Ramos (cell line): ENCODE data around the gene OOSP3.
"Not testable (repeated sequence)": the region's sequence is repeated elsewhere in the genome, so short reads cannot be mapped to it uniquely, and the experiment has no call there.

Experiments used
- in situ Hi-C: fragments of 300-500 bp; cut with MboI; formaldehyde crosslinking; loops from one replicate; pipeline ENCODE4 v1.14.3; 2022; ENCODE audit warnings: low sequenced_read_pairs; ENCODE audit not compliant: unreplicated experiment

Gene OOSP3, protein sequence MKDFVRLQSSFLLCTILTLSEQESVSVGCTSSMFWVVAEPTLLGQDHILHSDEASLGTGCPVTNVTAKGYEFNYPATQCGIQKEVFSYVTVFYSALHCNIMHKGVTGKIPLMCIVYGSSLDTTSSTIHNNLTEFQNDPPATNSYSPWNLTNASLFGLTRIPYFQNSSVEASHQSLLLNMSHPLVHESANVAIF

DNA sequence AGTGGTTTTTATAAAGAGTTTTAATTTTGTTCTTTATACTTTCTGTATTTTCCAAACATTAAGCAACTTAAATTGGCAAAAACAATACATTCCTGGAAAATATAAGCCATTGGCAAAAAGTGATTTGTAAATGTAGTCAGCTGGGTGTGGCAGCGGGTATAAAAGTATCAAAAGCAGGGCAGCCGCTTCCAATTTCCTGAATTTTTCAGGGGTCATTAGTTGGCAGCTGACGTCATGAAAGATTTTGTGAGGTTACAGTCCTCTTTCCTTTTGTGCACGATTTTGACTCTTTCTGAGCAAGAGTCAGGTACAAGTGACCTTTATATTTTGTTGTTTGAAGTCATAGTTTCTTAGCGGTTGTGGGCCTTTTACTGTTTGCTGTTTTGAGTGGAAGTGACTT, at the start of gene OOSP3:
Gene OOSP3, plus strand, starts transcription at position 208 of the 400 bp plus-strand sequence. Its CDS starts 27 bp downstream, at position 235.
- in situ Hi-C loops: no loop called here

- in situ Hi-C loops: no loop called here
Observed at GRCh38 chr11:59829358-59829757, 49.2 kb upstream of the OOSP3 start.

DNA sequence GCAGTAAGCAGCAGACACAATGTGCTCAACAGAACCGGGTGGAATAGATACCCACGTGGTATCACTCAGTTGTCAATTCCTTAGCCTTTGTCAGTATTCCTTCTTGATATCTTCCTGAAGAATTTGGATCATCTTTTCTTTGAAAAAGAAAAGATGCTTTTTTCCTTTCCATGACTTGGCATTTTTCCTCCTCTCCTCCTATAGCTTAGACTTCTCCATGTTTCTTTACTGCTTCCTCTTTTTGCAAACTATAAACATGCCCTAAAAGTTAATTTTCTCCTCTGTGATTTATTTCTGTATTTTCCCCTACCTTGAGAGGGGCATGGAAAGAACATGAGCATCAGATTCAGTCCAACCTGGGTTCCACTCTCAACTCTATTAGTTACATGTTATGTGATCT, 45.0 kb upstream of the OOSP3 start:
- in situ Hi-C loops: no loop called here

- in situ Hi-C loops: no loop called here
Observed at GRCh38 chr11:59839615-59840014, 39.0 kb upstream of the OOSP3 start.

- in situ Hi-C loops: no loop called here
Observed at GRCh38 chr11:59841514-59841913, 37.1 kb upstream of the OOSP3 start.

- in situ Hi-C loops: no loop called here
Observed at GRCh38 chr11:59842316-59842715, 36.3 kb upstream of the OOSP3 start.

DNA sequence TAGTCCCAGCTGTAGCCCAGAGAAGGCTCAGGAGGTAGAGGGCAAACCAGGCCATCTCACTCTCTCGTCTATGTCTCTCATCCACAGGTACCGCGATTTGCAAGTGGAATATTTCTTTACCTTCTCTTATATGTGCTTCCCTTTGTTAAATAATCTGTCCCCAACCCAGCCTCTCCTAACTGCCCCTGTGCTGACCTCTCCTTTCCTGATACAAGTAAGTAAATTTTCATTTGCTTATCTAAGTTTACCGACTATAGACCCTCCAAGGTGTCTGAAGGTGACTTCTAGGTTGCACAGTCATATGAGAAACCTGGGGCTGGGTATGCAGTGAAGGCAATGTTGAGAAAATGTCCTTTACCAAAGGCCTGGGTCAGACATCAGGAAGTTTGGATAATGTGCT, 33.2 kb upstream of the OOSP3 start, which contains the start of gene CBLIF:
Gene CBLIF, minus strand, starts transcription at position 101 of the 400 bp plus-strand sequence. Its CDS starts 46 bp downstream, at position 55.
- in situ Hi-C loops: no loop called here

GRCh38 chr11:59846556-59846955, 32.0 kb upstream of the OOSP3 start:
- in situ Hi-C loops: no loop called here

GRCh38 chr11:59847626-59848025, 31.0 kb upstream of the OOSP3 start:
- in situ Hi-C loops: no loop called here

DNA sequence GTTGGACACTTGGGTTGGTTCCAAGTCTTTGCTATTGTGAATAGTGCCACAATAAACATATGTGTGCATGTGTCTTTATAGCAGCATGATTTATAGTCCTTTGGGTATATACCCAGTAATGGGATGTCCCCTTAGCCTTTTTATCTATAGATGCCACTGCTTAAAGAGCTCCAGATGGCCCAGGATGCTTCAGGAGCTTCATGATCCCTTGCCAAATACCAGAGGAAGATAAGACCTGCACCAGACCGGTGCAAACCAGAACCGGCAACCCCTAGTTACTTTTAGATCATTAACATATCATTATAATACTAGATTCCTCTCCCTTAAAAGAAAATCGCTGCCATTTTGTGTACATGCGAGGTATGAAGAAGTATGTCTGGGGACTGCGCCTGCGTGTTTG, 30.1 kb upstream of the OOSP3 start:
- in situ Hi-C loops: not testable (repeated sequence)

DNA sequence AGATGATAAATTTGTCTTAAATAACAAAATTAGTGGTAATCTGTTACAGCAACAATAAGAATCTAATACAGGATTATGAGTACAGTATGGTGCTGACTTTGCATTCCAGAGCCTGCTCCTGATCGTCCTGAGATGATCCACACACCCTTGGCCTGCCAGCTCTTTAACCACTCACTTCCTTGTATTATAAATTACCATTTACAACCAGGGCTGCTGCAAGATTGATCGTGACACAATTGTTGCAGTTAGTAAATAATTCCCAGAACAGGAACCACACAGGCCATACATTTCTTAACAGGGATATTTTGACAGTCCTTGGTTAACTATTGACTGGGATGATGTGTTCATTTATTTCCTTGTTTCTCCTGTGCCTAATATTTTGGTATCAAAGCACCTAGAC, 29.5 kb upstream of the OOSP3 start:
- in situ Hi-C loops: no loop called here

GRCh38 chr11:59849551-59849950, 29.0 kb upstream of the OOSP3 start:
- in situ Hi-C loops: not testable (repeated sequence)

GRCh38 chr11:59851416-59851815, 27.2 kb upstream of the OOSP3 start:
- in situ Hi-C loops: not testable (repeated sequence)

- in situ Hi-C loops: no loop called here
Observed at GRCh38 chr11:59854871-59855270, 23.7 kb upstream of the OOSP3 start.

DNA sequence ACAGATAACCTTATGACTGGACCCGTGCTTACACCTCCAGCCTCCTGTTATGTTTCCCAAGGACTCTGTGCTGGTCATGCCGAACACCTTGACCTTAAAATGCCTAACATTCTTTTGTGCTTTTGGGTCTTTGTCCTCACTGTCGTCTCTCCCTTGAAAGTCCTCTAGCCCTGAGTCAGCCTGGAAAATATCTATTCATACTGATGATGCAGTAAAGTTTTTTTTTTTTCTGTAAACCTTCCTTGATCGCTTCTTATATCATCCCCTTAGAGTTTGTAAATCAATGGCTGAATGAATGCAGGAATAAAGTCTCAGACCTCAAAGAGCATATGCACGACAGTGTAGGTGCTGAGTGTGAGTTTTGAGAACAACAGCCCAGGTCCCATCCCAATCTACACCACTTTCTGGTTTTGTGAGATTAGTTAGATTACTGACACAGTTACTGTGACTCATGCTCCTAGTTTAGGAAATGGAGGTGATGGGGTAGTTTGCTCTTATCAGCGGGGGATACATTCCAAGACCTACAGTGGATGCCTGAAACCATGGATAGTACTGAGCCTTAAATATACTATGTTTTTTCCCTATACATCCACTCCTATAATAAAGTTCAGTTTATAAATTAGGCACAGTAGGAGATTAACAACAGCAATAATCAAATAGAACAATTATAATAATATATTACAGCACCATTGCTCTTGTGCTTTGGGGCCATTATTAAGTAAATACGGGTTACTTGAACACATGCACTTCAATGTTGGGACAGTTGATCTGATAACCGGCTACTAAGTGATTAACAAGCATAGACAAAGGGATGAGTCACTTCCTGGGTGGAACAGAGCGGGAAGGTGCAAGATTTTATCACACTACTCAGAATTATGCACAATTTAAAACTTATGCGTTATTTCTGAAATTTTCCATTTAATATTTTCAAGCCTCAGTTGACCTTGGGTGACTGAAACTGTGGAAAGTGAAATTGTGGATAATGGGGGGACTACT, 20.8 kb upstream of the OOSP3 start:
- in situ Hi-C loops: no loop called here

DNA sequence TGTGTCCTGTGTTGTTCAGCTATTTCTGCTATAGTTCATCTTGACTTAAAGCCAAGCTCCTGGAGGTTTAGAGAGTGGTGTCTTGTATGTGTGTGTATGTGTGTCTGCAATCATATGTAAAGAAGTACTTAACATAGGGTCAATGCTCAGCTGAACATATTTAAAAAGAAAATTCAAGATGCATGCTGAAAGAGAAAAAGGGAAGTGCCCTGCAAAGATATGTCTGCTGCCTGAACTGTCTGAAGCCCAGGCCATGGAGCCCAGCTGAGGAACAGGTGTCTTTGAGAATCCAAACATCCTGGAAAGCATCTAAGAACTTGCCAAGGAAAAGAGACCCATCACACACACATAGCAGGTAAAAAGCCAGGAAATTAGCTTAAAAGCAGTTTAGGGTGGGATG, 18.9 kb upstream of the OOSP3 start:
- in situ Hi-C loops: no loop called here

DNA sequence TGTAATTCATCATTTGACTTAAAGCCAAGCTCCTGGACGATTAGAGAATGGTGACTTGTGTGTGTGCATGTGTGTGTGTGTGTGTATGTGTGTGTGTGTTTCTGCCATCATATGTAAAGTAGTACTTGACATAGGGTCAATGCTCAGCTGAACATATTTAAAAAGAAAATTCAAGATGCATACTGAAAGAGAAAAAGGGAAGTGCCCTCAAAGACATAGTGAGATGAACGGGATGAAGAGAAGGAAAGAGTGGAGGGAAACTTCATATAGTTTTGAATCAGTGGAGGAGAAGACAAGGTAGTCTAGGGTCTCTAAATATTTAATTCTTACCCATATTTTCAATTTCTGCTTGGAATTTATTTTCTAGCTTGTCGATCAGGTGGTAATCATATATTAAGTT, 16.3 kb upstream of the OOSP3 start:
- in situ Hi-C loops: no loop called here

DNA sequence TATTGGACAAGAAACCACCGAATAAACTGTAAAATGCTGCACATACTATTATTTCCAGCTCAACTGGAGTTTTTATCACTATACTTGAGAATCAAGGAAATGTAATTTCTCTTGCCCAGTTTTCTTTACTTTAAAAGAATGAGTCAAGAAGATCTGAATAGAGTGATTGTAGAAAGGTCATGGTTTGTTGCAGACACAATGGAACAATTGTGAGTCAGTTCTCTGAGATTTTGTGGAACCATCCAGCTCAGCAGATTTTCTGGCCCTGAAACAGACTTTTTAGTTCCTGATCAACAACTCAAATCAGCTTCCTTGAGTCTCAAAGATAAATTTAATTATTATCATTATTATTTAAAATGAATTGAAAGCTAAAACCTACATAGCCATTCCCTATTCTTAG, 13.6 kb upstream of the OOSP3 start:
- in situ Hi-C loops: no loop called here

DNA sequence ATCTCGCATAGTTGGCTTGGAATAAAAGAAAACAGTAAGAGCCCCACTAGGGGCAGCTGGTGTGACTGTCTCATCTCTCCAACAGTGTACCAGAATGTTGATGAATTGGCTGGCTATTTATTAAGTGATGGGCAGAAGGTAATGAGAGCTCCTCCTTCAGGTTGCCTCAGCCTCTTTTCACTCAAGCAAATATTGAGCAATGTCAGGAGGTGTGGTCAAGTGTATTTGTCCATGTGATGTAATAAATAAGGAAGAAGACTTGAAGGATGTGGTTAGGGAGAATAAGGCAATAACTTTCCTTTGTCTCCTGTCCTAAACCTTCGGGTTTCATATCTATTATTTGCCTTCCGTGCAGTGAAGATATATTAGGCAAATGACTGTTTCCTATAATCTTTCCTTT, 12.2 kb upstream of the OOSP3 start, which contains the start of gene TCN1:
Gene TCN1, minus strand, starts transcription at position 91 of the 400 bp plus-strand sequence. Its CDS starts 17 bp downstream, at position 74.
- in situ Hi-C loops: no loop called here

DNA sequence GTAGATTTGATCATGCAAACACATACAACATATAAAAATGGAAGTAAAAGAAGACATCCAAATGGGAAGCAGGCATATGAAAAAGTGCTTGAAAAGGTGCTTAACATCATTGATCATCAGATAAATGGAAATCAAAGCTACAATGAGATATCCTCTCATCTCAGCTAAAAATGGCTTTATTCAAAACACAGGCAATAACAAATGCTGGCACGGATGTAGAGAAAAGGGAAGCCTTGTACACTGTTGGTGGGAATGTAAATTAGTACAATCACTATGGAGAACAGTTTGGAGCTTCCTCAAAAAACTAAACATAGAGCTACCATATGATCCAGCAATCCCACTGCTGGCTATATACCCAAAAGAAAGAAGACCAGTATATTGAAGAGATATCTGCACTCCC, 11.7 kb upstream of the OOSP3 start:
- in situ Hi-C loops: no loop called here

- in situ Hi-C loops: no loop called here
Observed at GRCh38 chr11:59867946-59868345, 10.6 kb upstream of the OOSP3 start.
